ENCODE data around the gene EP400. TPM values are rescaled to one million over a fixed set of nuclear protein-coding genes. Genes with fewer than 3 reads are reported as not detected.

Gene EP400
- total RNA-seq, 1 experiment from 2014 or later, result 60.5 TPM

GRCh38 chr12:131991816-131992430 is 42.2 kb downstream of the EP400 start:
- H3K4me1 ChIP-seq, result no peaks in the 10 kb centered on the region
- no peak overlapping the region for H3K4me3 ChIP-seq (ENCODE audit: low read depth, low read length)
- H3K4me3 Mint-ChIP-seq (ENCODE audit: unreplicated experiment), result no peak overlapping the region
- POLR2A ChIA-PET, result no interaction called here
- BruUV-seq (replicated peaks), result no TSS peak
- no peaks in the 10 kb centered on the region for H3K4me1 Mint-ChIP-seq (ENCODE audit: low read depth, unreplicated experiment)
- H3K9me3 ChIP-seq, result no peaks in the 10 kb centered on the region
- H3K36me3 ChIP-seq (ENCODE audit: control insufficient read depth, insufficient read depth, low read length), result peaks cover 2% of the 10 kb centered on the region; the same call in 1 of the 2 replicates
- no peaks in the 10 kb centered on the region for H3K27me3 ChIP-seq (replicated peaks; ENCODE audit: control insufficient read depth, insufficient read depth, low read length)
- H3K36me3 Mint-ChIP-seq (ENCODE audit: insufficient read depth, unreplicated experiment), result peaks cover 70% of the 10 kb centered on the region
- no peaks in the 10 kb centered on the region for H3K27me3 Mint-ChIP-seq (ENCODE audit: insufficient read depth, unreplicated experiment)
- no peak for DNase-seq
- H3K27ac Mint-ChIP-seq (ENCODE audit: unreplicated experiment), result no peak overlapping the region
- intact Hi-C loops (cut with micrococcal nuclease; ENCODE audit: unreplicated experiment), result no loop called here
- no peak for TF ChIP-seq CTCF (IDR thresholded peaks at IDR 0.05; ENCODE audit: insufficient read depth in 1 of 2, low read depth in 1 of 2, low read length in 1 of 2, severe bottlenecking in 1 of 2, unreplicated experiment in 1 of 2)
- CTCF ChIA-PET, result interaction anchor here (0.7 kb wide), 1 partner anchor 537 kb away, joined by 6 read pairs; no protein-coding TSS in a partner anchor
- H3K9me3 Mint-ChIP-seq (ENCODE audit: unreplicated experiment), result no peaks in the 10 kb centered on the region

- TF ChIP-seq CTCF (IDR thresholded peaks at IDR 0.05; ENCODE audit: insufficient read depth in 1 of 2, low read depth in 1 of 2, low read length in 1 of 2, severe bottlenecking in 1 of 2, unreplicated experiment in 1 of 2), result no peak
- Mint-ChIP-seq H3K27ac (ENCODE audit: unreplicated experiment) (peak overlapping the region; percentile 10), H3K4me3 (ENCODE audit: unreplicated experiment) (no peak overlapping the region), H3K9me3 (ENCODE audit: unreplicated experiment) (no peaks in the 10 kb centered on the region), H3K4me1 (ENCODE audit: low read depth, unreplicated experiment) (no peaks in the 10 kb centered on the region), H3K36me3 (ENCODE audit: insufficient read depth, unreplicated experiment) (peaks cover 53% of the 10 kb centered on the region), H3K27me3 (ENCODE audit: insufficient read depth, unreplicated experiment) (no peaks in the 10 kb centered on the region)
- intact Hi-C loops (cut with micrococcal nuclease; ENCODE audit: unreplicated experiment), result no loop called here
- DNase-seq, result no peak
- POLR2A ChIA-PET, result no interaction called here
- no peaks in the 10 kb centered on the region for H3K4me1 ChIP-seq
- H3K36me3 ChIP-seq (ENCODE audit: control insufficient read depth, insufficient read depth, low read length), result peaks cover 2% of the 10 kb centered on the region; the same call in 1 of the 2 replicates
- BruUV-seq (replicated peaks), result no TSS peak
- CTCF ChIA-PET, result no interaction called here
- no peak overlapping the region for H3K4me3 ChIP-seq (ENCODE audit: low read depth, low read length)
- H3K9me3 ChIP-seq, result no peaks in the 10 kb centered on the region
- H3K27me3 ChIP-seq (replicated peaks; ENCODE audit: control insufficient read depth, insufficient read depth, low read length), result no peaks in the 10 kb centered on the region
Measured at GRCh38 chr12:131994589-131994988, 44.8 kb downstream of the EP400 start.

- no peak overlapping the region for H3K4me3 Mint-ChIP-seq (ENCODE audit: unreplicated experiment)
- no peak overlapping the region for H3K27ac Mint-ChIP-seq (ENCODE audit: unreplicated experiment)
- peaks cover 12% of the 10 kb centered on the region for H3K4me1 Mint-ChIP-seq (ENCODE audit: low read depth, unreplicated experiment)
- no peaks in the 10 kb centered on the region for H3K27me3 ChIP-seq (replicated peaks; ENCODE audit: control insufficient read depth, insufficient read depth, low read length)
- H3K4me3 ChIP-seq (ENCODE audit: low read depth, low read length), result no peak overlapping the region
- no peaks in the 10 kb centered on the region for H3K27me3 Mint-ChIP-seq (ENCODE audit: insufficient read depth, unreplicated experiment)
- no peak for DNase-seq
- no peaks in the 10 kb centered on the region for H3K9me3 ChIP-seq
- CTCF ChIA-PET, result no interaction called here
- TF ChIP-seq CTCF (IDR thresholded peaks at IDR 0.05; ENCODE audit: insufficient read depth in 1 of 2, low read depth in 1 of 2, low read length in 1 of 2, severe bottlenecking in 1 of 2, unreplicated experiment in 1 of 2), result no peak
- POLR2A ChIA-PET, result no interaction called here
- no peaks in the 10 kb centered on the region; the same call in none of the 2 replicates for H3K36me3 ChIP-seq (ENCODE audit: control insufficient read depth, insufficient read depth, low read length)
- no peaks in the 10 kb centered on the region for H3K4me1 ChIP-seq
- BruUV-seq (replicated peaks), result no TSS peak
- intact Hi-C loops (cut with micrococcal nuclease; ENCODE audit: unreplicated experiment), result no loop called here
- H3K36me3 Mint-ChIP-seq (ENCODE audit: insufficient read depth, unreplicated experiment), result peaks cover 23% of the 10 kb centered on the region
- H3K9me3 Mint-ChIP-seq (ENCODE audit: unreplicated experiment), result no peaks in the 10 kb centered on the region
Measured at GRCh38 chr12:132000286-132000872, 50.6 kb downstream of the EP400 start.

All from Caco-2 (cell line).